Thymus (tissue), 11 donors: Measurements from ENCODE around the gene ACYP1. TPM values are rescaled to one million over a fixed set of nuclear protein-coding genes. Genes with fewer than 3 reads are reported as not detected.
"Not testable (repeated sequence)": the region's sequence is repeated elsewhere in the genome, so short reads cannot be mapped to it uniquely, and the experiment has no call there.

ENCODE experiments used
- DNase-seq, 9 donors: peaks; one replicate each; pipeline ENCODE4 v3.0.0-alpha.2; 2013; ENCODE audit warnings: low spot score in 9 of 9, low read depth in 6 of 9, missing footprints in 1 of 9
- H3K27ac ChIP-seq, 2 donors: one replicate each; pipeline ENCODE4 v1.5.1; 2013; ENCODE audit warnings: control low read depth in 1 of 2, low read depth in 1 of 2, low read length in 1 of 2, mild to moderate bottlenecking in 1 of 2, moderate library complexity in 1 of 2
- H3K27me3 ChIP-seq, 2 donors: one replicate each; pipeline ENCODE4 v1.5.1; 2013; ENCODE audit warnings: low read length in 1 of 2; ENCODE audit not compliant: control insufficient read depth in 2 of 2, insufficient read depth in 1 of 2
- H3K36me3 ChIP-seq, 2 donors: one replicate each; pipeline ENCODE4 v1.5.1; 2013; ENCODE audit warnings: low read length in 1 of 2, mild to moderate bottlenecking in 1 of 2, moderate library complexity in 1 of 2; ENCODE audit not compliant: control insufficient read depth in 2 of 2, insufficient read depth in 2 of 2
- H3K4me1 ChIP-seq, 2 donors: one replicate each; pipeline ENCODE4 v1.5.1; 2013; ENCODE audit warnings: low read length in 2 of 2; ENCODE audit not compliant: control insufficient read depth in 2 of 2, insufficient read depth in 2 of 2
- H3K4me3 ChIP-seq, 2 donors: one replicate each; pipeline ENCODE4 v1.5.1; 2013; ENCODE audit warnings: low read length in 2 of 2, control low read depth in 1 of 2, mild to moderate bottlenecking in 1 of 2
- H3K9me3 ChIP-seq, 2 donors: one replicate each; pipeline ENCODE4 v1.5.1; 2013; ENCODE audit warnings: low read length in 1 of 2, mild to moderate bottlenecking in 1 of 2; ENCODE audit not compliant: control insufficient read depth in 2 of 2, insufficient read depth in 1 of 2
- WGBS: extraction: QIAGEN DNeasy Blood & Tissue Kit; methylation state at CpG from one replicate; pipeline ENCODE4 v1.1.7; 2013; 5-methylcytosine and 5-hydroxymethylcytosine counted together
- polyA plus RNA-seq: library from polyadenylated mRNA; stranded (reverse); fragments of 200-250 nt; gene quantifications from one replicate; pipeline ENCODE4 v1.2.3, GENCODE V29; 2013
- total RNA-seq: library from RNA; stranded (reverse); fragments of 120-200 nt; gene quantifications from one replicate; pipeline ENCODE4 v1.2.4, GENCODE V29; 2013
- donor health status: healthy.

ACYP1 gene
- total and polyA plus RNA-seq, 2 donors: 24.8 to 49.9 TPM

GRCh38 chr14:75079521-75079920, 15.7 kb upstream of the ACYP1 start:
- H3K4me1 ChIP-seq: no peaks in the 10 kb centered on the region
- H3K27ac ChIP-seq: no peak overlapping the region
- no peaks in the 10 kb centered on the region for H3K27me3 ChIP-seq
- H3K9me3 ChIP-seq: no peaks in the 10 kb centered on the region
- no peak overlapping the region for H3K4me3 ChIP-seq
- WGBS: 49% methylated on average over 4 of the region's 4 CpGs
- peaks cover 11 to 27% of the 10 kb centered on the region in 2 donors for H3K36me3 ChIP-seq
- no peak for DNase-seq

- peaks cover 0 to 11% of the 10 kb centered on the region in 2 donors for H3K36me3 ChIP-seq
- H3K27me3 ChIP-seq: no peaks in the 10 kb centered on the region
- no peak overlapping the region for H3K4me3 ChIP-seq
- H3K4me1 ChIP-seq: no peaks in the 10 kb centered on the region
- DNase-seq: no peak
- H3K27ac ChIP-seq: no peak overlapping the region
- no peaks in the 10 kb centered on the region for H3K9me3 ChIP-seq
Observed at GRCh38 chr14:75077794-75078193, 14.0 kb upstream of the ACYP1 start.

DNA sequence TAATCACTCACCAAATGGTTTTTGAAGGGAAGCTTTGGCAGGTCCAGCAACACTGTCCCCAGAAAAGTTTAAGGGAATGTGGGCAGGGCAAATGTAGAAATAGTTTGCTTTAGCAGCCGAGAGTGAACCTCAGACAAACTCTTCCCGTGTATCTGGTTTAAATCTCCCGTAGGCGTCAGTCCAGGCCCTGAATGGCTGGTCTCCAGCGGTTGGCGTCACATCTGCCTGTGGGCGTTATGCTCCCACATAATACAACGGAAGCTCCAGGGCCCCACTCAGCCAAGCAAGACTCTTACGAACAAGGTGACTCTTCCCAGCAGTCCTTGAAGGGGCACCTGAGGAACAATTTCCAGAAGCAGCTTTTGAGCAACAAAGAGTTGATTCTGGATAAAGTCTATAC, 6.6 kb upstream of the ACYP1 start:
- Histone ChIP-seq H3K36me3 (no peaks in the 10 kb centered on the region), H3K4me3 (no peak overlapping the region), H3K27me3 (peaks cover 0 to 6% of the 10 kb centered on the region in 2 donors), H3K9me3 (no peaks in the 10 kb centered on the region), H3K27ac (peak overlapping the region; percentile 36 to 76), H3K4me1 (peaks cover 0 to 25% of the 10 kb centered on the region in 2 donors)
- WGBS: 86% methylated on average over 9 of the region's 9 CpGs
- no peak for DNase-seq

DNA sequence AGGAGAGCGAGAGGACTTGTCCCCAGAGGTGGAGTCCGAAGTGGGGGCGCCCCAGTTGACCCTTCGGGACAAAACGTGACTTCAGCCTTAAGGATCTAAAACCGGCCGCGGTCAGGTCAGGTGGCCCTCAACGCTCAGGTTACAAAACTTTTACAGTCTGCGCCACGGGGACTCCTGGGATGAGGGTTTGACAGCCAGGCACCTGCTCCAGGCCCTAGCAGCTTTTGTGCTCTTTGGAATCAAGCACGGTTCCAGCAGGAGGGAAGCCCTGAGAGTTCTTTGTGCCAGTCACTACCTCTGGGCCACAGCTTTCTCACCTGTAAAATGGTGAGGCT, 6.0 kb upstream of the ACYP1 start:
- Histone ChIP-seq H3K36me3 (no peaks in the 10 kb centered on the region), H3K27ac (peak overlapping the region; percentile 48 to 76), H3K27me3 (peaks cover 0 to 6% of the 10 kb centered on the region in 2 donors), H3K4me1 (peaks cover 0 to 25% of the 10 kb centered on the region in 2 donors), H3K9me3 (no peaks in the 10 kb centered on the region), H3K4me3 (peak overlapping the region in 1 of 2 donors; percentile 65)
- DNase-seq: no peak
- 80% methylated on average over 12 of the region's 12 CpGs for WGBS

DNA sequence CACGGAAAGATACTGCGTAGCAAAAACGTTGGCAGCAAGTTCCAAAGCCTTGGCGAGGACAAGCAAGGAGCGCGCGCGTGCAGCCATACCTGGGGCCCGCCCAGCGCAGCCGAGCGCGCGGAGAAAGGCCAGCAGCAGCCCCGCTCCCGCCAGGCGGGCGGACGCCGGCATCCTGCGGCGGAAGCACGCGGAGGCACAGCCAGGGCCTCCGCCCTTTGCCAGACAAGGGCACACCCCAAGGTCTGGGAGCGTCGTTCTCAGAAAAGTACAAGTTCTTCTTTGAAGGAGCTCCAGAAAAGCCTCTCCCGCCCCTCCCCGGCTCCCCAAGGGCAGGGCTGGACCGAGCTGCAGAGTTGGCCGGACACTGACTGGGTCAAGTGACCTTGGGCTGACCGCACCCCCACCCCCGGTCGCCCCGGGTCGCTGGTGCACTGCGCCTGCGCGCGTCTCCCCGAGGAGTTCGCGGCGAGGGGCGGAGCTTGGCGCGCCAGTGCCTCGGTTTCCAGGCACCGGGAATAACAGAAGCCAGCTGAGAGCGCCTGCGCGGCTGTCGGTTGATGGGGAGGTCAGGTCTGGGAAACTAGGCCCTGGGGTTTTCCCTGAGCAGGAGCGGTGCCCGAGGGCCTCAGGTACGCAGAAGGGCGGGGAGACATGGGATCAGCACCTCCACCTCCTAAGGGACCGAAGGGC, 5.4 kb upstream of the ACYP1 start, which contains the start of gene ZC2HC1C:
Gene ZC2HC1C (plus strand): TSS at position 521 of the 690 bp plus-strand sequence. CDS start 933 bp downstream, outside the sequence.
- Histone ChIP-seq H3K36me3 (no peaks in the 10 kb centered on the region), H3K27ac (peak within 1 kb of the TSS; percentile 48 to 76), H3K4me3 (peak within 1 kb of the TSS; percentile 48 to 65), H3K4me1 (peaks cover under 1 to 26% of the 10 kb centered on the region in 2 donors), H3K27me3 (peaks cover 0 to 6% of the 10 kb centered on the region in 2 donors), H3K9me3 (no peaks in the 10 kb centered on the region)
- peak in 6 of 9 donors; percentile 24 to 64 (median 44) for DNase-seq
- 7% methylated on average over 58 of the region's 58 CpGs for WGBS

GRCh38 chr14:75068294-75069120, 4.7 kb upstream of the ACYP1 start:
- Histone ChIP-seq H3K36me3 (no peaks in the 10 kb centered on the region), H3K27me3 (peaks cover 0 to 6% of the 10 kb centered on the region in 2 donors), H3K27ac (peak overlapping the region in 1 of 2 donors; percentile 8), H3K4me1 (peaks cover 3 to 28% of the 10 kb centered on the region in 2 donors), H3K4me3 (peak overlapping the region; percentile 48 to 65), H3K9me3 (no peaks in the 10 kb centered on the region)
- 52% methylated on average over 15 of the region's 15 CpGs for WGBS
- peak in 1 of 9 donors; percentile 19 for DNase-seq

- not testable (repeated sequence) for H3K27me3 ChIP-seq, H3K9me3 ChIP-seq, H3K36me3 ChIP-seq, H3K27ac ChIP-seq, H3K4me3 ChIP-seq, DNase-seq
- peaks cover 10 to 35% of the 10 kb centered on the region in 2 donors for H3K4me1 ChIP-seq
- 98% methylated on average over 4 of the region's 4 CpGs for WGBS
Observed at GRCh38 chr14:75067765-75068164, 3.9 kb upstream of the ACYP1 start.

- H3K36me3 ChIP-seq: no peaks in the 10 kb centered on the region
- H3K4me3 ChIP-seq: no peak overlapping the region
- no peaks in the 10 kb centered on the region for H3K9me3 ChIP-seq
- DNase-seq: no peak
- 100% methylated on average over 1 of the region's 1 CpG for WGBS
- peaks cover 10 to 35% of the 10 kb centered on the region in 2 donors for H3K4me1 ChIP-seq
- no peak overlapping the region for H3K27ac ChIP-seq
- H3K27me3 ChIP-seq: peaks cover 0 to 6% of the 10 kb centered on the region in 2 donors
Observed at GRCh38 chr14:75067212-75067611, 3.4 kb upstream of the ACYP1 start.

DNA sequence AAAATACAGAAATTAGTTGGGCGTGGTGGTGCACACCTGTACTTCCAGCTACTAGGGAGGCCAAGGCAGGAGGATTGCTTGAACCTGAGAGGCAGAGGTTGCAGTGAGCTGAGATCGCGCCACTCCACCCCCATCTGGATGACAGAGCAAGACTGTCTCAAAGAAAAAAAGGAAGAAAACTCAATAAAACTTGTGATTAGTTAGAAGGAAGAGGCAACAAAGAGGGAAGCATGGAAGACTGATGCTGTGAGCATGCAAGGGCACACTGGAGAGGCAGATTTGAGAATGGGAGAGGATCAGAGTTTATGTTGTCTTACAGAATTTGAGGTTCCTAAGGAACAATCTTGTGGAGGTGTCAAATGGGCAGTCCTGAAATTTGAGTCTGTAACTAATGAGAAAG, 2.9 kb upstream of the ACYP1 start:
- Histone ChIP-seq H3K4me1 (peaks cover 10 to 35% of the 10 kb centered on the region in 2 donors), H3K27ac (no peak overlapping the region), H3K27me3 (peaks cover 0 to 6% of the 10 kb centered on the region in 2 donors), H3K4me3 (no peak overlapping the region), H3K9me3 (no peaks in the 10 kb centered on the region), H3K36me3 (no peaks in the 10 kb centered on the region)
- no peak for DNase-seq
- 98% methylated on average over 3 of the region's 3 CpGs for WGBS
